SU-DHL-6 (cell line): ENCODE measurements around the gene FBXO8.
"Not testable (repeated sequence)": the region's sequence is repeated elsewhere in the genome, so short reads cannot be mapped to it uniquely, and the experiment has no call there.

Experiments used
- H2AFZ ChIP-seq: fragments of 200-600 bp; sonication (generic); 2 replicates; pipeline ENCODE4 v1.6.1; 2014; ENCODE audit warnings: low read depth, mild to moderate bottlenecking, moderate library complexity, mixed read lengths, antibody characterized with exemption, low read length; ENCODE audit not compliant: severe bottlenecking
- H3F3A ChIP-seq: fragments of 200-600 bp; shearing (Covaris generic); 2 replicates; pipeline ENCODE4 v1.6.0; 2016; ENCODE audit warnings: antibody characterized with exemption, mild to moderate bottlenecking; ENCODE audit not compliant: insufficient read depth
- H3K27ac ChIP-seq: fragments of 200-600 bp; sonication (generic); 2 replicates; pipeline ENCODE4 v1.5.1; 2016; ENCODE audit warnings: low read depth, mild to moderate bottlenecking, low read length, moderate library complexity, mixed read lengths
- H3K27me3 ChIP-seq: fragments of 200-600 bp; sonication (generic), shearing (Covaris generic); 2 replicates; pipeline ENCODE4 v1.6.0; 2014; ENCODE audit warnings: mild to moderate bottlenecking, low read length
- H3K36me3 ChIP-seq: fragments of 200-600 bp; sonication (generic); 2 replicates; pipeline ENCODE4 v1.6.1; 2014; ENCODE audit warnings: mild to moderate bottlenecking, low read length, mixed read lengths
- H3K4me2 ChIP-seq: fragments of 300-600, 200-600 bp; shearing (Covaris generic), sonication (generic); 2 replicates; pipeline ENCODE4 v1.6.0; 2014; ENCODE audit warnings: low read length, low read depth, mild to moderate bottlenecking; ENCODE audit not compliant: poor library complexity, severe bottlenecking
- H3K4me3 ChIP-seq: fragments of 200-600 bp; sonication (generic); 2 replicates; pipeline ENCODE4 v1.5.1; 2014; ENCODE audit warnings: antibody characterized with exemption, low read length, mild to moderate bottlenecking, mixed read lengths; ENCODE audit not compliant: insufficient read depth, poor library complexity, severe bottlenecking
- H3K79me2 ChIP-seq: fragments of 200-600 bp; sonication (generic); 2 replicates; pipeline ENCODE4 v1.6.1; 2014; ENCODE audit warnings: mild to moderate bottlenecking, low read length, moderate library complexity; ENCODE audit not compliant: insufficient read depth
- H3K9ac ChIP-seq: fragments of 200-600 bp; sonication (generic); 2 replicates; pipeline ENCODE4 v1.7.0; 2014; ENCODE audit warnings: mild to moderate bottlenecking, low read length
- H3K9me2 ChIP-seq: fragments of 200-600 bp; sonication (generic); replicated peaks from 2 replicates; pipeline ENCODE4 v1.6.1; 2014; ENCODE audit warnings: low read length; ENCODE audit not compliant: insufficient read depth
- H3K9me3 ChIP-seq: fragments of 200-600 bp; sonication (generic); 2 replicates; pipeline ENCODE4 v1.6.1; 2014; ENCODE audit warnings: low read length, mixed read lengths; ENCODE audit not compliant: insufficient read depth
- H4K20me1 ChIP-seq: fragments of 200-600 bp; sonication (generic); 2 replicates; pipeline ENCODE4 v1.6.1; 2014; ENCODE audit warnings: low read depth, mild to moderate bottlenecking, antibody characterized with exemption, low read length, moderate library complexity, mixed read lengths
- CTCF ChIP-seq: fragments of 200-600 bp; sonication (generic); IDR thresholded peaks from one replicate; pipeline ENCODE4 v1.5.1; 2017; ENCODE audit warnings: antibody characterized with exemption, mild to moderate bottlenecking, low read length, moderate library complexity; ENCODE audit not compliant: insufficient read depth, poor library complexity, severe bottlenecking
- EZH2phosphoT487 ChIP-seq: fragments of 200-600 bp; sonication (generic), shearing (Covaris generic); conservative IDR thresholded peaks from 2 replicates; pipeline ENCODE4 v1.6.1; 2018; ENCODE audit warnings: mild to moderate bottlenecking, antibody characterized with exemption, low read length, moderate library complexity, mixed read lengths

FBXO8 gene

GRCh38 chr4:174303687-174304086 is 20.2 kb upstream of the FBXO8 start:
- no peak overlapping the region for H2AFZ ChIP-seq
- no peaks in the 10 kb centered on the region for H3K9me2 ChIP-seq
- H4K20me1 ChIP-seq: no peaks in the 10 kb centered on the region
- no peak overlapping the region for H3K27ac ChIP-seq
- H3K27me3 ChIP-seq: no peaks in the 10 kb centered on the region
- peaks cover 44% of the 10 kb centered on the region; the same call in 1 of the 2 replicates for H3K36me3 ChIP-seq
- no peaks in the 10 kb centered on the region for H3K79me2 ChIP-seq
- H3K4me2 ChIP-seq: no peak overlapping the region
- H3F3A ChIP-seq: no peaks in the 10 kb centered on the region; the same call in 1 of the 2 replicates
- no peak overlapping the region for H3K4me3 ChIP-seq
- H3K9ac ChIP-seq: no peak overlapping the region
- no peaks in the 10 kb centered on the region for H3K9me3 ChIP-seq
- TF ChIP-seq EZH2phosphoT487 (no peak), CTCF (no peak)

GRCh38 chr4:174295142-174295541 is 11.7 kb upstream of the FBXO8 start:
- not testable (repeated sequence) for H3K27ac ChIP-seq, H2AFZ ChIP-seq, H3K27me3 ChIP-seq, H3K9me2 ChIP-seq, H3F3A ChIP-seq, H3K9me3 ChIP-seq, H4K20me1 ChIP-seq, H3K9ac ChIP-seq, H3K4me3 ChIP-seq, H3K4me2 ChIP-seq
- Histone ChIP-seq H3K36me3 (peaks cover 34% of the 10 kb centered on the region), H3K79me2 (peaks cover 51% of the 10 kb centered on the region)

GRCh38 chr4:174294641-174295040 is 11.2 kb upstream of the FBXO8 start:
- H3K9me3 ChIP-seq, H4K20me1 ChIP-seq, H3K27me3 ChIP-seq, H3K27ac ChIP-seq, H3K9ac ChIP-seq, H3K9me2 ChIP-seq, H3F3A ChIP-seq, H3K4me3 ChIP-seq, H3K4me2 ChIP-seq, H2AFZ ChIP-seq: not testable (repeated sequence)
- Histone ChIP-seq H3K79me2 (peaks cover 56% of the 10 kb centered on the region), H3K36me3 (peaks cover 29% of the 10 kb centered on the region)

- no peak overlapping the region for H3K4me3 ChIP-seq
- H3K9ac ChIP-seq: no peak overlapping the region
- no peak overlapping the region for H3K27ac ChIP-seq
- H3K79me2 ChIP-seq: peaks cover 73% of the 10 kb centered on the region
- H4K20me1 ChIP-seq: no peaks in the 10 kb centered on the region
- H3K9me3 ChIP-seq: peaks cover 8% of the 10 kb centered on the region; the same call in 1 of the 2 replicates
- H3K9me2 ChIP-seq: no peaks in the 10 kb centered on the region
- TF ChIP-seq EZH2phosphoT487 (no peak), CTCF (no peak)
- H3K36me3 ChIP-seq: peaks cover 25% of the 10 kb centered on the region
- H2AFZ ChIP-seq: no peak overlapping the region
- no peaks in the 10 kb centered on the region for H3K27me3 ChIP-seq
- no peaks in the 10 kb centered on the region; the same call in 1 of the 2 replicates for H3F3A ChIP-seq
- H3K4me2 ChIP-seq: no peak overlapping the region
Observed at GRCh38 chr4:174292473-174292872, 9.0 kb upstream of the FBXO8 start.
